GM19239 (cell line): ENCODE results near the gene ZSWIM8.
"Not testable (repeated sequence)": the region's sequence is repeated elsewhere in the genome, so short reads cannot be mapped to it uniquely, and the experiment has no call there.

Experiments used
- DNase-seq: peaks from one replicate; pipeline ENCODE4 v3.0.0; 2011; ENCODE audit warnings: low spot score; ENCODE audit not compliant: insufficient read length
- FAIRE-seq: peaks from 2 replicates; lab custom pipeline; 2011; peaks lifted over from hg19 to GRCh38; lab: Jason Lieb, UNC

The ZSWIM8 gene

GRCh38 chr10:73810358-73810734 is 24.9 kb downstream of the ZSWIM8 start:
- no peak for DNase-seq
- peak; percentile 91 for FAIRE-seq

DNA sequence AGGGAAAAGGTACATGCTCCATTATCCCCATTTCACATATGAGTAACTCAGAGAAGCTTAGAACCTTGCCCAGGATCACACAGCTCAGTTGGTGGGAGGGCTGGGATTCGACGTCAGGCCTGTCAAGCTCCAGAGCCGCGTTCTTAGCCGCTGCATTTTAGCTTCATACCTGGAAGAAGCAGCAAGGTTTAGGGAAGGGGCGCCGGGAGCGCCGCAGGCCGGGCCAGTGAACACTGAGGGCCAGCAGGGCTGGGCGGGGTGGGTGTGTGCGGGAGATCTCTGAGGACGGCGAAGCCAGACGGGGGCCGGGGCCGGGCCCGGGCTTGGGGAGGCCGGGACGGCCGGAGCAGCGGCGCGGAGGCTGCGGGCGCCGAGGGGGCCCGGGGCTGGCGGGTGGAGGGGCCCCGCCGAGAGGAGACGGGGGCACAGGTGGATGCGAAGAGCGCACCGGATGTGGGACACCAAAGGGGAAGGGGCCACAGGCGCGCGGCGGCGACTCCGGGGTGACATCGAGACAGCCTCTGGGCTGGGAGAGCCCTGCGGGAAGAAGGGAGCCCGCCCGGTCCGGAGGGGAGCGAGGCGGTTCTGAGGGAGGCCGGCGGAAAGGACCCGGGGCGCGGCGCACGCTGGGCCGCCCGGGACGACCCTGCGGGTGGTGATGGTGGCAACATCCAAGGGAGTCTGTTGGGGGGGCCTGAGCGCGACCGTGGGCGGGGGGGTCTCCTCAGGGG is 25.5 kb downstream of the ZSWIM8 start:
- peak; percentile 48 for DNase-seq
- FAIRE-seq, result peak; percentile 37

GRCh38 chr10:73812657-73813056 is 27.3 kb downstream of the ZSWIM8 start:
- FAIRE-seq, result no peak
- DNase-seq, result no peak

- no peak for FAIRE-seq
- no peak for DNase-seq
Measured at GRCh38 chr10:73813333-73813732, 27.9 kb downstream of the ZSWIM8 start.

DNA sequence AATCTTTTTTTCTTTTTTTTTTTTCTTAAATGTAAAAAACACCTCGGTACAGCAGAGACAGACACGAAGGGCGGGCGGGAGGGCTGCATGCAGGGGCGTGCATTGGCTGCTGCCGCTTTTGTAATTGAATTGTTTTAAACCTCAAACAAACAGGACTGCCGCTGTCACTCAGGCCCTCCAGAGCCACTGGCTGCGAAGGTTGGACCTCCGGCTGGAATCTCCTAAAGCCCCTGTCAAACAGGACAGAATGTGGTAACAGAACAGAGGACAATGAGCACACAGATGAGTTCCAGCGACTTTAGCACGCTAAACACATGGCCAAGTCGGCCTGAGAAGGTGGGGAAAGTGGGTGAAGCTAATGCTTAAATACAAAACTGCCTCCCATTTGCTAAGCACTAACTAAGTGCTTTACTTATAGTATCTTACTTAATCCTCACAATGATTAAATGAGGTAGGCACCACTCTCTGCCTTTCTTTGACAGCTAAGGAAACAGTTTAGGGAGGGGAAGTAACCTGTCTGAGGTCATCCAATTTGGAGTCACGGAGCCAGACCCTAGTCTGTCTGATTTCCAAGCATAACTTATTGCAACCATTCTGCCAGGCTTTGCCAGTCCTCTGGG is 29.0 kb downstream of the ZSWIM8 start:
- DNase-seq (no peak), FAIRE-seq (no peak)

GRCh38 chr10:73814896-73815718 is 29.7 kb downstream of the ZSWIM8 start:
- FAIRE-seq (no peak), DNase-seq (no peak)

DNA sequence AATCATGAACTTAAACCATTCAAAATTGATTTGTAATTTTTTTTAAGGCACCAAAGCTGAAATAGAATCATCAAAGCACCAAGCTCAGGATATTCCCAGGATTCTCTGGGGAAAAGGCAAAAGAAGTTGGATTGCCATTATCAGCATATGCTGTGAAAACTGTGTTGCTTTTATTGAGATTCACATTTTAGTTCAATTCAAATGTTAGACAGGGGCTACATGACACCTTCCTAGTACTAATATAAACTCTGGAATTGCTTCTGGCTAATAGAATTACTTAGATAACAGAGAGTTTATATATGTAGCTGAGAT is 30.3 kb downstream of the ZSWIM8 start:
- DNase-seq, result no peak
- no peak for FAIRE-seq

DNA sequence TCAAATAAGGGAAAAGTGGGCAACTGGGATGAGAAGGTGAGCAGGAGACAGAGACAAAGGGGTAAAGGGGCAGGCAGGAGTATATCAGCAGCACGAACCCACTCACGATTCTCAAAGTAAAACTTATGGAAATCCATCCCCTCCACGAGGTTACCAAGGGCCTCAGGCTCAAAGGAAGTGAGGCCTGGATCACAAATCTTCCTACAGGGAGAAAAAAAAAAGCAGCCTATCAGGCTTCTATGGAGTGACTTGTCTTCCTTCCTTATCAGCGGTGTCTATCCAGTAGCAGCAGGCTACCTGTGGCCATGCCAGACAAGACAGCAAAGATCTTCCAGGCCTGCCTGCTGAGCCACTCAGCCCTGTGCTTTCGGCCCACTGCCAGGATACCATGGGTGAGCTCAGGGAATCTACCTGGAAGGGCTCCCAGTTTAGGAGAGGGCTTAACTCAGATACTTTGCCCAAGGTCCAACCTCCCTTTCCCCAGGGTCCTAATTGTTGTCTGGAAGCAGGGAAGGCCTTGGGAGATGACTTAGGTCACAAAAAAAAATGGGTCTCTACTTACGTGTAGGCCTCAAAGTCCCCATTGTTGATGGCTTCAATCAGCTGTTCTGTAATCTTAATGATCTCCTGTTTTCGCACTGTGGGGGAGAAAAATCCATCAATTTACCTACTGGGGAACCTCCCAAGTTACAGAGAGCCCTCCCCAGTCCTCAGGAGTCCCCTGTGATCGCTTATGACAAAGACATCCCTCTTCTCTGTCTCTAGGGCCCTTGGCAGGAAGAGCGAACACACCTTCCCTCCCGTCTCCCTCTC is 31.7 kb downstream of the ZSWIM8 start:
- FAIRE-seq (no peak), DNase-seq (no peak)

DNA sequence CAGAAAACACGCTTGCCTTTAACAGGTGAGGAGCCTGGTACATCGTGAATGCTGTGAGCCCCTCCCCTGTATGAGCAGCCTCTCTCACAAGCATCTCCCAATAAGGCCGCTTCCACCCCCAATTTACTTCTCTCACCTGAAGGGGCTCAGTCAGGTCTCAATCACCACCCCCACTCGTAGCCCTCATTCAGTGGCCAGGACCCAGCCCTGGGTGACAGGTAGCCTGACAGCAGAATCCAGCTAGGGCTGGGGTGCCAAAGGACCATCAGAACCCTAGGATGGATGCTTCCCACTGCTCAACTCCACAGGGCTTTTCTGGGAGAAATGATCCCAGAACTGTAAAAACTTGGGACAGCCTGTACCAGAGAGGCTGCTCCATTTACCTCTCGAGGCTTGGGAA is 32.4 kb downstream of the ZSWIM8 start:
- DNase-seq (no peak), FAIRE-seq (no peak)

DNA sequence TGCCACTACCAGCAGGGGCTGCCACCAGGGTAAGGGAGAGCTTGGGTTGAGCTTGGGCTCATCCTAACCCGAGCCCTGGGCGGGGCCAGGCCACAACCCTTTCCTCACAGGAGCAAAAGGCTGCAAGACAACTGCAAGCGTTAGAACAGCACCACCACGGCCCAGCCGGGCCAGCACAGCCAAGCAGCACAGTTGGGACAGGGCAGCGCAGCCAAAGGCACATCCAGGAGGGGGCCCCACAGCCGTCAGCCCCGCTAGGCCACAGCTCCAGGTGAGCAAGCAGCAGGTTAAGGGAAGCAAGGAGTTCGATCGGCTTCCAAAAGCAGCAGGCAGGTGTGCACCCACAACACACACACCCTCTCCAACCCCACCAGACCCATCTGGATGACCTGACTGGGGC is 33.0 kb downstream of the ZSWIM8 start:
- no peak for FAIRE-seq
- DNase-seq, result no peak

- FAIRE-seq, result no peak
Measured at GRCh38 chr10:73819081-73819480, 33.7 kb downstream of the ZSWIM8 start.

GRCh38 chr10:73819513-73820093 is 34.2 kb downstream of the ZSWIM8 start:
- no peak for DNase-seq
- FAIRE-seq, result no peak

More at GRCh38 chr10:73819081-73819480, 33.7 kb downstream of the ZSWIM8 start:
- DNase-seq, result no peak

GRCh38 chr10:73823391-73823790 is 38.0 kb downstream of the ZSWIM8 start:
- no peak for FAIRE-seq

DNA sequence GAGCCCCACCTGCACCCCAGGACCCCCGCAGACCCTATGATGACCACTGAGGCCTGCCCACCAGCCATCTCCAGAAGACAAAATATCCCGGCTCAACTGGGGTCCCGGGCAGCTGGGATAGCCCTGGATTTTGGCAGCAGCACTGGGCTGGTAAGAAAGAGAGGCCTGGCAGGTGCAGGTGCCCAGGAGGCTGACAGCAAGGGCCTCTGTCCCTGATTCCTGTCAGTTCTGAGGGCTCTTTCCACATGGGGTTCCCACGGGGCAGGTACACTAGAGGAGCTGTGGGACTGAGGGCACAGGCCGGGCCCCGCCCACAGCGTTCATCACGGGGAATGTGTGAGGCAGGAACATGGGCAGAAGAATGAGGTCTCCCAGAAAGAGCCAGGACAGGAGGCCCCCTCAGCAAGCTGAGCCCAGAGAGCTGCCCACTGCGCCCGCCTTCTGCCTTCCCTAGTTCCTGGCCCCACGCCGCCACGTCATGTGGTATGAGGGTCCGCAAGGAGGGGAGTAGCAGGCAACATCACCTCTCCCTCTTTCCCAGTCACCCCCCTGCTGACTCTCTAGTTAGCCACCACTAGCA is 38.8 kb downstream of the ZSWIM8 start:
- FAIRE-seq, result no peak
- DNase-seq, result no peak

More at GRCh38 chr10:73823391-73823790, 38.0 kb downstream of the ZSWIM8 start:
- DNase-seq, result no peak

DNA sequence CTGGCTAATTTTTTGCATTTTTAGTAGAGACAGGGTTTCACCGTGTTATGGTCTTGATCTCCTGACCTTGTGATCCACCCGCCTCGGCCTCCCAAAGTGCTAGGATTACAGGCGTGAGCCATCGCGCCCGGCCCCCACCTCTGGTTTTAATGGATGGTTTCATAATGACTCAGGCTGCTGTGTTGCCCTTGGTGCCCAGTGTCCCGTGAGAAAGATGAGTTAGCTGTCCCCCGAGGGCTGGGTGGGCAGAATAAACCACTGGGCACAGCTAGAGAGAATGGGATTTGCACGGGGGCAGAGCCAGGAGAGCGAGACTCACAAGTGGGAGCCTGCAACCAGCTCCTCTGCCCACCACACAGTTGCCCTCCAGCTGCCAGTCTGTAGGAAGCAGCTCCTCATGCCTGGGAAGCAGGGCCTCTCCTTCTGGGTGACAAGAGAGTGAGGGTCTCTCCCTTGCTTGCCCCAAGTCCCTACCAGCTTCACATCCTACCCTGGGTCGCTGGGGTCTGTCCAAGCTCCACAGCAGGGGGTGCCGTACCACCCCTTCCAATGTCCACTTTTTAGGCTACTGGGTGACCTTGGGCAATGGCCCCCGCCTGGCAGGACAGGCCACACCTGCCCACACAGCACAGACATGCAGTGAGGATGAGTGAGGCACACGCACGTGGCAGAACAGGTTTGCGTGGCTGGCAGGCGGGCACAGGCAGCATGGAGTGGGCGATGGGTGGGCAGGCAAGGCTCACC is 42.1 kb downstream of the ZSWIM8 start:
- DNase-seq (no peak), FAIRE-seq (no peak)

DNA sequence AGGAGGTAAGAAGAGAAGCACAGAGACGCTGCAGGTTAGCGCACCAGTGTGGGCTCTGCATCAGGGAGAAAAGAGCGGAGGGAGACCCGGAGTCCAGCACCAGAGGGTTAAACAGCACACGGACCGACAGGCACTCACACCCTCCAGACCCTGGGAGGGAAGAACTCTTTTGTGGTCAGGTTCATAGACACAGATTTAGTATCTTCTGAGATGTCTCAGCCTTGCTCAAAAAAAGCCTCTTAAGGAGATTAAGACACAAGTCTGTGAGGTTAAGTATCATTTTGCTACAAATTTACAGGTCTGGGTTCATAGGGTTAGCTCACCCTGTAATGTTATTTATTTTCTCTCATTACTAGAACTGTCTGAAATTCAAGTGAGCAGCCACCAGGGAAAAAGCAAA is 42.8 kb downstream of the ZSWIM8 start:
- FAIRE-seq (no peak), DNase-seq (no peak)

DNA sequence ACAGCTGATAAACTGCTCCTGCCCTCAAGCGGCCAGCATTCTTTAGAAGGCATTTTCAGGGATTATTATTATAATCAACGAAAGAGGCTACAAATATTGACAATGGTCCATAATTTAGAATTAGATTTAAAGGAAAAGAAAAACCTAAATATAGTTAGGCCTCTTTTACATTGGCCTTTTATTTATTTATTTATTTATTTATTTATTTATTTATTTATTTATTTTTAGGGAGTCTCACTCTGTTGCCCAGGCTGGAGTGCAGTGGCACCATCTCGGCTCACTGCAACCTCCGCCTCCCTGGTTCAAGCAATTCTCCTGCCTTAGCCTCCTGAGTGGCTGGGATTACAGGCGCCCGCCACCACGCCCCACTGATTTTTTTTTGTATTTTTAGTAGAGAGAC is 43.7 kb downstream of the ZSWIM8 start:
- FAIRE-seq, DNase-seq: not testable (repeated sequence)

GRCh38 chr10:73836427-73836980 is 51.1 kb downstream of the ZSWIM8 start:
- no peak for FAIRE-seq
- DNase-seq, result no peak

DNA sequence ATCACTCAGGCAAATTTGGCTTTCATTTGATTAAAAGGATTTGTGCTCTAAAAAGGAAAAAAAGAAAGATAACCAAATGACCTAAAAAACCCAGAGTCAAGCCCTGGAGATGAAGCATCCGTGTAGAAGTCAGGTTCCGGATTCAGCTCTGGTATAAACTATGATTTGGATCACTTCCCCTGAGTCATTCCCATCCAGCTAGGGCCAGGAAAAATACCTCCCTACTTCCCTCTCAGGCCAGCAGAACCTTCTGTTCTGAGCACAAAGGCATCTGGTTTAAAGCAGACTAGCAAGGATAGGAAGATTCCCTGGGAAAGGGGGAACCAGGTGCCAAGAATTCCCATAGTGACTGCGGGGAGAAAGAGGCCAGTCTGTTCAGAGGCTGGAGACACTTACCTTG is 51.7 kb downstream of the ZSWIM8 start:
- no peak for FAIRE-seq
- DNase-seq, result no peak
